8988T (cell line): ENCODE data around the gene C1orf159.

ENCODE experiments used
- DNase-seq: peaks from one replicate; pipeline ENCODE4 v3.0.0; 2011

Gene C1orf159

DNA sequence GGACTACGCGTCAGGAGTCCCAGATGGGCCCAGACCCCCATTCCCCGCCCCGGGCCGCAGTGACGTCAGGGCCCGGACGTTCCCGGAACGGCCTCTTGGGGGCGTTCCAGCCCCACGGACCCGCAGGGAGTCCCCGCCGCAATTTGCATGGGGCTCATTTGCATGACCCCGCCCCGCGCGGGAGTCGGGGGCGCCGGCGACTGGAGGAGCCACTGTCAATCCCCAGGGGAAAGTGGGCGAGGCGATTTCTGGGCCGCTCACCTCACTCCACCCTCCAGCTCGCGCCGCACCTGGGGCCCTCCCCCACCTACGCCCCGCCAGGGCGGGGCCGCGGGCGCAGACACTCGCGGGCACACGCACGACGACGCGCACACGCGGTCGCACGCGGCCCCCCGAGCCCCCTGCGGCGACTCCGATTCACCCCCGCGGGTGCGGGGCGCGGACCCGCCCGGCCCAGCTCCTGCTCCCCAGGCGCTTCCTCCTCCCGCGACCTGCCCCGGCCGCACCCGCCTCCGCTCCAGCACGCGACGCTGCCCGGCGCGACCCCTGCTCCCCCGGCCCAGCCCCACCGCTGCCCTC is 82.8 kb downstream of the C1orf159 start:
- peak; percentile 79 for DNase-seq

DNA sequence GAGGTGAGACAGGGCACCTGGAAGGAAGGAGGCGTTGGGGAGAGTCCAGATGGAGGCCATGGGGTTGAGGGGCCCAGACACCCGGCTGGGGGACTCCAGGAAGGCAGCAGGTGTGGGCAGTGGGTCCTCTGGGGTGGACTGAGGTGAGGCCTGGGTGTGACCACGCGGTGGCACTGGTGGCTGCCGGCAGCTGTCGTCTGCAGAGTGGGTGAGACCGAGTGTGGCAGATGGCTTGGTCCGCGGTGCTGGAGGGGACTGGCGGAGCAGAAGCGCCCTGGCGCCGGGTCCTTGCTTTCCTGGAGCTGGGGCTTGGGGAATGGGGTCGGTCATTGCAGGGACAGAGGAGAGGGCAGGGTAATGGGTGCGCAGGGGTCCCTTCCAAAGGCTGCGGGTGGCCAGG is 83.5 kb downstream of the C1orf159 start:
- DNase-seq: no peak
